Fibroblast of lung (primary cell): ENCODE results near the gene GPHN. TPM values are rescaled to one million over a fixed set of nuclear protein-coding genes. Genes with fewer than 3 reads are reported as not detected.
"Not testable (repeated sequence)": the region's sequence is repeated elsewhere in the genome, so short reads cannot be mapped to it uniquely, and the experiment has no call there.

Experiments
- DNase-seq, 2 donors: peaks; one replicate each; pipeline versions ENCODE4 v3.0.0 to v3.0.0-alpha.2; 2010; ENCODE audit warnings: low read depth in 2 of 2
- H2AFZ ChIP-seq: 2 replicates; pipeline ENCODE4 v1.5.1; 2012; ENCODE audit warnings: low read length, control low read depth, inconsistent platforms
- H3K27ac ChIP-seq: 2 replicates; pipeline ENCODE4 v1.5.1; 2011; ENCODE audit warnings: low read length, control low read depth; ENCODE audit not compliant: insufficient read depth
- H3K27me3 ChIP-seq: 2 replicates; pipeline ENCODE4 v1.5.1; 2011; ENCODE audit warnings: mild to moderate bottlenecking, low read length; ENCODE audit not compliant: control insufficient read depth, insufficient read depth
- H3K36me3 ChIP-seq: 2 replicates; pipeline ENCODE4 v1.5.1; 2011; ENCODE audit warnings: low read length; ENCODE audit not compliant: control insufficient read depth, insufficient read depth
- H3K4me1 ChIP-seq: 2 replicates; pipeline ENCODE4 v1.5.1; 2011; ENCODE audit warnings: low read length; ENCODE audit not compliant: control insufficient read depth, insufficient read depth; ENCODE audit errors: extremely low read depth
- H3K4me2 ChIP-seq: 2 replicates; pipeline ENCODE4 v1.5.1; 2011; ENCODE audit warnings: low read length, control low read depth; ENCODE audit not compliant: insufficient read depth; ENCODE audit errors: extremely low read depth
- H3K4me3 ChIP-seq, 4 experiments: fragments of 200-600 bp in 1 of 4; sonication (generic) in 1 of 4; replicated peaks in 1 of 4; 2 replicates each; pipeline ENCODE4 v1.5.1; 2011 to 2016; ENCODE audit warnings: low read length in 4 of 4, low read depth in 3 of 4, mild to moderate bottlenecking in 3 of 4, control low read depth in 2 of 4, inconsistent platforms in 1 of 4, mixed read lengths in 1 of 4; ENCODE audit not compliant: insufficient read depth in 1 of 4; ENCODE audit errors: control extremely low read depth in 1 of 4
- H3K79me2 ChIP-seq: 2 replicates; pipeline ENCODE4 v1.5.1; 2012; ENCODE audit warnings: mild to moderate bottlenecking, low read length, inconsistent platforms; ENCODE audit not compliant: control insufficient read depth, insufficient read depth
- H3K9ac ChIP-seq: 2 replicates; pipeline ENCODE4 v1.5.1; 2011; ENCODE audit warnings: mild to moderate bottlenecking, low read length, control low read depth; ENCODE audit not compliant: insufficient read depth
- H3K9me3 ChIP-seq: 2 replicates; pipeline ENCODE4 v1.5.1; 2012; ENCODE audit warnings: low read depth, low read length; ENCODE audit not compliant: control insufficient read depth, insufficient read depth
- H4K20me1 ChIP-seq: 2 replicates; pipeline ENCODE4 v1.5.1; 2011; ENCODE audit warnings: low read length; ENCODE audit not compliant: control insufficient read depth, insufficient read depth; ENCODE audit errors: extremely low read depth
- EZH2 ChIP-seq: IDR thresholded peaks from 2 replicates; pipeline ENCODE4 v1.5.1; 2012; ENCODE audit warnings: low read length, control low read depth, mild to moderate bottlenecking; ENCODE audit errors: missing control alignments
- polyA plus RNA-seq, 2 donors: library from polyadenylated mRNA; depleted of rRNA in 1 of 2; stranded (reverse) in 1 of 2; unstranded in 1 of 2; fragments of >200 nt; gene quantifications; 2 replicates each; pipeline ENCODE4 v1.2.1, GENCODE V29; 2011 to 2012; ENCODE audit warnings: missing spikeins in 1 of 2
- total RNA-seq: library from RNA; depleted of rRNA; stranded (reverse); fragments of >200 nt; gene quantifications from 2 replicates; pipeline ENCODE4 v1.2.1, GENCODE V29; 2014
- TF ChIP-seq, protein P1 (sequence below), 2 donors: IDR thresholded peaks in 1 of 2; conservative IDR thresholded peaks in 1 of 2; 1 replicate in 1 of 2; 2 replicates in 1 of 2; pipeline ENCODE4 v1.5.1; 2011 to 2012; ENCODE audit warnings: low read length in 2 of 2, control low read depth in 1 of 2, inconsistent platforms in 1 of 2, low read depth in 1 of 2, mild to moderate bottlenecking in 1 of 2

GPHN gene
- total and polyA plus RNA-seq, 2 donors (not counting 1 experiment from before 2014, with no cell fraction given), result 8.3 to 13.9 TPM

DNA sequence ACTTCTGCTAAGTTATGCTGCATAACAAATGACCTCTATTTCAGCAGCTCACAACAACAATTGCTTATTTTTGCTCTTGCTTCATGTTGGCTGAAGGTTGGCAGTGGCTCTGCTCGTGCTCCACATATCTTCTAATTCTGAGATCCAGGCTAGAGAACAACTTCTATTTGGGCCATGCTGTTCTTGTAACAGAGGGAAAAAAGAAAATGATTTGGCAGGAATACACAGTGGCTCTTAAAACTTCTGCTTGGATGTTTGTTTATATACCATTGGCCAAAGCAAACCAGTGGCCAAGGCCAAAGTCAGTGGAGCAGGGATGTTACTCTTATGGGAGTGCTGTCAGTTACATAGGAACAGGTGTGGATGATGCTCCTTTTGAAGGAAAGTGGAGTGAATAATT lies 32.1 kb downstream of the GPHN start:
- Histone ChIP-seq H3K4me3 (no peak overlapping the region), H2AFZ (no peak overlapping the region), H3K9me3 (no peaks in the 10 kb centered on the region), H3K27ac (no peak overlapping the region), H3K79me2 (no peaks in the 10 kb centered on the region), H3K4me2 (no peak overlapping the region), H3K36me3 (no peaks in the 10 kb centered on the region), H3K4me1 (no peaks in the 10 kb centered on the region), H3K9ac (no peak overlapping the region), H4K20me1 (no peaks in the 10 kb centered on the region), H3K27me3 (no peaks in the 10 kb centered on the region)
- DNase-seq, result peak in 1 of 2 donors; percentile 3
- TF ChIP-seq, protein P1, sequence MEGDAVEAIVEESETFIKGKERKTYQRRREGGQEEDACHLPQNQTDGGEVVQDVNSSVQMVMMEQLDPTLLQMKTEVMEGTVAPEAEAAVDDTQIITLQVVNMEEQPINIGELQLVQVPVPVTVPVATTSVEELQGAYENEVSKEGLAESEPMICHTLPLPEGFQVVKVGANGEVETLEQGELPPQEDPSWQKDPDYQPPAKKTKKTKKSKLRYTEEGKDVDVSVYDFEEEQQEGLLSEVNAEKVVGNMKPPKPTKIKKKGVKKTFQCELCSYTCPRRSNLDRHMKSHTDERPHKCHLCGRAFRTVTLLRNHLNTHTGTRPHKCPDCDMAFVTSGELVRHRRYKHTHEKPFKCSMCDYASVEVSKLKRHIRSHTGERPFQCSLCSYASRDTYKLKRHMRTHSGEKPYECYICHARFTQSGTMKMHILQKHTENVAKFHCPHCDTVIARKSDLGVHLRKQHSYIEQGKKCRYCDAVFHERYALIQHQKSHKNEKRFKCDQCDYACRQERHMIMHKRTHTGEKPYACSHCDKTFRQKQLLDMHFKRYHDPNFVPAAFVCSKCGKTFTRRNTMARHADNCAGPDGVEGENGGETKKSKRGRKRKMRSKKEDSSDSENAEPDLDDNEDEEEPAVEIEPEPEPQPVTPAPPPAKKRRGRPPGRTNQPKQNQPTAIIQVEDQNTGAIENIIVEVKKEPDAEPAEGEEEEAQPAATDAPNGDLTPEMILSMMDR (conservative IDR thresholded peaks at IDR 0.05 in 1 of 2, IDR thresholded peaks at IDR 0.05 in 1 of 2; ENCODE audit: low read depth in 1 of 2, low read length in 2 of 2), result no peak
- TF ChIP-seq EZH2, result no peak

DNA sequence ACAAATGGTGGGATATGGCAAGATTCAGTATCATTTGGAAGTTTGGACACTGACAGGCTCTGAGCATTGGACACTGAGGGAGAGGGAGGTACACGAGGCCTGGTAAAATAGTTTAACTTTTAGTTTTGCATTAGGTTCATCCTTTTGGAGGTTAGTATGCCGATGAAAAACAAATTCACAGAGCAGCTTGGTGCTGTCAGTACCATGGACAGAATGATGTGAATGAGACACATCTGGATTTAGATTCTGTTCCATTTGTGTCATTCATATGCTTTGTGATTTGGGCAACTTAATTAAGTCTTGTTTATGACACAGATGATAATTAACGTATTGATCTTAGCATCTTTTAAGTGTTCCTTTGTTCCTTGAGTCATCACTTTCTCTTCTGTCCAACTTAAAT lies 33.7 kb downstream of the GPHN start:
- no peak overlapping the region for H3K4me2 ChIP-seq
- H2AFZ ChIP-seq, result no peak overlapping the region
- no peaks in the 10 kb centered on the region for H3K36me3 ChIP-seq
- TF ChIP-seq, protein P1 (conservative IDR thresholded peaks at IDR 0.05 in 1 of 2, IDR thresholded peaks at IDR 0.05 in 1 of 2; ENCODE audit: low read depth in 1 of 2, low read length in 2 of 2), result no peak
- TF ChIP-seq EZH2, result no peak
- no peak overlapping the region for H3K9ac ChIP-seq
- no peaks in the 10 kb centered on the region for H3K4me1 ChIP-seq
- no peak overlapping the region for H3K4me3 ChIP-seq
- no peaks in the 10 kb centered on the region for H3K9me3 ChIP-seq
- DNase-seq, result no peak
- H3K79me2 ChIP-seq, result no peaks in the 10 kb centered on the region
- H3K27ac ChIP-seq, result no peak overlapping the region
- no peaks in the 10 kb centered on the region for H3K27me3 ChIP-seq
- H4K20me1 ChIP-seq, result no peaks in the 10 kb centered on the region

DNA sequence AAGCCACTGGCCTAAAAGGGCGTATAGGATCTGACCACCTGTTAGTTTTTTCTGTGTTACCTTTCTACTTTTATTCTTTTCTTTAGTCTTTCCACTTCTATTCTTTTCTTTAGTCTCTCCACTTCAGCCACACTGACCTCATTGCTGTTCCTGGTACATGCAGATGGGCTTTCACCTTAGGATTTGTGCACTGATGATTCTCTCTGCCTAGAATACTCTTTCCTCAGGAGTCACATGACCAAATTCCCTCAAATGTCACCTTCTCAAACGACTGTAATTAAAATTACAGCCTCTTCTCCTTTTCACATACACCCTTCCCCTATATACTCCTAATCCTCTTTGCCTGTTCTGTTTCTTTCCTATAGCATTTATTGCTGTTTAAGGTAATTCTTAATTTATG lies 36.0 kb downstream of the GPHN start:
- no peaks in the 10 kb centered on the region for H4K20me1 ChIP-seq
- H3K9ac ChIP-seq, result no peak overlapping the region
- no peaks in the 10 kb centered on the region for H3K79me2 ChIP-seq
- H3K36me3 ChIP-seq, result no peaks in the 10 kb centered on the region
- H3K4me2 ChIP-seq, result no peak overlapping the region
- no peak overlapping the region for H2AFZ ChIP-seq
- no peaks in the 10 kb centered on the region for H3K9me3 ChIP-seq
- no peaks in the 10 kb centered on the region for H3K27me3 ChIP-seq
- DNase-seq, result no peak
- no peak for TF ChIP-seq EZH2
- TF ChIP-seq, protein P1 (conservative IDR thresholded peaks at IDR 0.05 in 1 of 2, IDR thresholded peaks at IDR 0.05 in 1 of 2; ENCODE audit: low read depth in 1 of 2, low read length in 2 of 2), result no peak
- no peaks in the 10 kb centered on the region for H3K4me1 ChIP-seq
- no peak overlapping the region for H3K4me3 ChIP-seq
- H3K27ac ChIP-seq, result no peak overlapping the region

DNA sequence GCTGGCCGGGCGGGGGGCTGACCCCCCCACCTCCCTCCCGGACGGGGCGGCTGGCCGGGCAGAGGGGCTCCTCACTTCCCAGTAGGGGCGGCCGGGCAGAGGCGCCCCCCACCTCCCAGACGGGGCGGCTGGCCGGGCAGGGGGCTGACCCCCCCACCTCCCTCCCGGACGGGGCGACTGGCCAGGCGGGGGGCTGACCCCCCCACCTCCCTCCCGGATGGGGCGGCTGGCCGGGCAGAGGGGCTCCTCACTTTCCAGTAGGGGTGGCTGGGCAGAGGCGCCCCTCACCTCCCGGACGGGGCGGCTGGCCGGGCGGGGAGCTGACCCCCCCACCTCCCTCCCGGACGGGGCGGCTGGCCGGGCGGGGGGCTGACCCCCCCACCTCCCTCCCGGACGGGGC lies 37.2 kb downstream of the GPHN start:
- DNase-seq, H3K4me1 ChIP-seq, H4K20me1 ChIP-seq, H3K36me3 ChIP-seq, H3K27me3 ChIP-seq, H3K27ac ChIP-seq, H3K4me2 ChIP-seq, H2AFZ ChIP-seq, H3K79me2 ChIP-seq, H3K9ac ChIP-seq, H3K4me3 ChIP-seq, H3K9me3 ChIP-seq: not testable (repeated sequence)

DNA sequence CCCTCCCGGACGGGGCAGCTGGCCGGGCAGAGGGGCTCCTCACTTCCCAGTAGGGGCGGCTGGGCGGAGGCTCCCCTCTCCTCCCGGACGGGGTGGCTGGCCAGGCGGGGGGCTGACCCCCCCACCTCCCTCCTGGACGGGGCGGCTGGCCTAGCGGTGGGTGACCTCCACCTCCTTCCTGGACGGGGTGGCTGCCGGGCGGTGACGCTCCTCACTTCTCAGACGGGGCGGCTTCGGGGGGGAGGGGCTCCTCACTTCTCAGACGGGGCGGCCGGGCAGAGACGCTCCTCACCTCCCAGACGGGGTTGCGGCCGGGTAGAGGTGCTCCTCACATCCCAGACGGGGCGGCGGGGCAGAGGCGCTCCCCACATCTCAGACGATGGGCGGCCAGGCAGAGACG lies 37.8 kb downstream of the GPHN start:
- H2AFZ ChIP-seq, H3K9me3 ChIP-seq, H3K36me3 ChIP-seq, H3K4me3 ChIP-seq, H4K20me1 ChIP-seq, H3K4me2 ChIP-seq, H3K27ac ChIP-seq, H3K4me1 ChIP-seq, H3K27me3 ChIP-seq, H3K9ac ChIP-seq, H3K79me2 ChIP-seq, DNase-seq: not testable (repeated sequence)
